GM18519 (cell line): ENCODE measurements around the gene SIK2.
"Not testable (repeated sequence)": the region's sequence is repeated elsewhere in the genome, so short reads cannot be mapped to it uniquely, and the experiment has no call there.

Experiments used
- ATAC-seq: cut with Tn5 transposase; IDR thresholded peaks from one replicate; pipeline ENCODE4 v1.9.1; 2021; ENCODE audit warnings: mild to moderate bottlenecking, moderate library complexity; ENCODE audit not compliant: unreplicated experiment, low FRiP score

SIK2 gene

GRCh38 chr11:111620518-111620917 is 18.3 kb downstream of the SIK2 start:
- no peak for ATAC-seq

GRCh38 chr11:111623527-111624030 is 21.3 kb downstream of the SIK2 start:
- ATAC-seq = no peak

GRCh38 chr11:111624608-111625007 is 22.4 kb downstream of the SIK2 start:
- ATAC-seq = no peak

- no peak for ATAC-seq
Measured at GRCh38 chr11:111627591-111627990, 25.3 kb downstream of the SIK2 start.

GRCh38 chr11:111629499-111629898 is 27.2 kb downstream of the SIK2 start:
- no peak for ATAC-seq

- ATAC-seq = no peak
Measured at GRCh38 chr11:111631024-111631665, 28.9 kb downstream of the SIK2 start.

GRCh38 chr11:111631666-111632039 is 29.4 kb downstream of the SIK2 start:
- no peak for ATAC-seq

- no peak for ATAC-seq
Measured at GRCh38 chr11:111632516-111633220, 30.4 kb downstream of the SIK2 start.

- no peak for ATAC-seq
Measured at GRCh38 chr11:111633248-111633647, 31.0 kb downstream of the SIK2 start.

GRCh38 chr11:111633756-111634362 is 31.6 kb downstream of the SIK2 start:
- no peak for ATAC-seq

GRCh38 chr11:111634981-111635705 is 32.9 kb downstream of the SIK2 start:
- ATAC-seq = no peak

GRCh38 chr11:111635706-111636045 is 33.4 kb downstream of the SIK2 start:
- ATAC-seq = no peak

GRCh38 chr11:111637885-111638284 is 35.6 kb downstream of the SIK2 start:
- no peak for ATAC-seq

- no peak for ATAC-seq
Measured at GRCh38 chr11:111639226-111639925, 37.1 kb downstream of the SIK2 start.

GRCh38 chr11:111641339-111642015 is 39.2 kb downstream of the SIK2 start:
- ATAC-seq = no peak

- ATAC-seq = no peak
Measured at GRCh38 chr11:111642542-111642941, 40.3 kb downstream of the SIK2 start.

GRCh38 chr11:111644922-111645321 is 42.7 kb downstream of the SIK2 start:
- no peak for ATAC-seq

- ATAC-seq = no peak
Measured at GRCh38 chr11:111645657-111646316, 43.5 kb downstream of the SIK2 start.

- not testable (repeated sequence) for ATAC-seq
Measured at GRCh38 chr11:111651336-111651735, 49.1 kb downstream of the SIK2 start.
